ENCODE results near the gene UBC.

DNA sequence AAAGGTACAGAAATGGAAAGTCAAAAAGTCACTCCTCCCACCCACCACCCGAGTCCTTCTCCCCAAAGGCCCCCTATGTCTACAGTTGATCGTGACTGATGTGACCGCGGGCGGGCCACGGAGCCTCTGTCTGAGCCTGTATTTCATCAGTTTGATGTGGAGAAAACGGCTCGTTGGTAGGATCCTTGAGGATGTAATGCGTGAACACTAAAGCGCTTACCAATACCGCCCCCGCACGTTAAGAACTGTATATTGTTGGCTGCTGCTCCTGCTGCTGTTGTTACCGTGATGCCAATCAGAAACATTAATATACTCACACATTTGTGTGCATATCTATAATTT is 24.6 kb upstream of the UBC start:
- TF ChIP-seq POLR2A (IDR thresholded peaks at IDR 0.05; ENCODE audit: low read depth, low read length): no peak
- no peak for TF ChIP-seq POU2F2 (IDR thresholded peaks at IDR 0.05; ENCODE audit: low read depth, low read length)
- 0 out of 2 replicates have a peak, but pooled peaks have one; percentile 53 for TF ChIP-seq POLR2AphosphoS5 (IDR thresholded peaks at IDR 0.05; ENCODE audit: low read depth, low read length)

Data from GM12891 (cell line).